HG02763 (cell line): Measurements from ENCODE around the gene TRPM1.

ENCODE experiments used
- ATAC-seq: cut with Tn5 transposase; IDR thresholded peaks from one replicate; pipeline ENCODE4 v1.9.1; 2021; ENCODE audit warnings: mild to moderate bottlenecking, moderate library complexity; ENCODE audit not compliant: unreplicated experiment

The TRPM1 gene

GRCh38 chr15:31050953-31051352 is 50.6 kb downstream of the TRPM1 start:
- no peak for ATAC-seq

- ATAC-seq, result no peak
Measured at GRCh38 chr15:31049682-31050615, 51.6 kb downstream of the TRPM1 start.

GRCh38 chr15:31049111-31049510 is 52.4 kb downstream of the TRPM1 start:
- no peak for ATAC-seq

GRCh38 chr15:31047437-31047836 is 54.1 kb downstream of the TRPM1 start:
- ATAC-seq, result no peak

GRCh38 chr15:31046759-31047359 is 54.7 kb downstream of the TRPM1 start:
- no peak for ATAC-seq

GRCh38 chr15:31045606-31046005 is 55.9 kb downstream of the TRPM1 start:
- no peak for ATAC-seq

- ATAC-seq, result no peak
Measured at GRCh38 chr15:31042751-31043150, 58.8 kb downstream of the TRPM1 start.

GRCh38 chr15:31041610-31042009 is 59.9 kb downstream of the TRPM1 start:
- no peak for ATAC-seq

GRCh38 chr15:31040611-31041010 is 60.9 kb downstream of the TRPM1 start:
- no peak for ATAC-seq

GRCh38 chr15:31039961-31040360 is 61.6 kb downstream of the TRPM1 start:
- ATAC-seq, result no peak

GRCh38 chr15:31037731-31038477 is 63.6 kb downstream of the TRPM1 start:
- no peak for ATAC-seq

- no peak for ATAC-seq
Measured at GRCh38 chr15:31036783-31037182, 64.7 kb downstream of the TRPM1 start.

GRCh38 chr15:31035610-31036009 is 65.9 kb downstream of the TRPM1 start:
- ATAC-seq, result no peak

- no peak for ATAC-seq
Measured at GRCh38 chr15:31034152-31034551, 67.4 kb downstream of the TRPM1 start.

GRCh38 chr15:31032961-31033371 is 68.6 kb downstream of the TRPM1 start:
- no peak for ATAC-seq

- no peak for ATAC-seq
Measured at GRCh38 chr15:31031471-31032067, 70.0 kb downstream of the TRPM1 start.

GRCh38 chr15:31027910-31028578 is 73.5 kb downstream of the TRPM1 start:
- no peak for ATAC-seq

GRCh38 chr15:31025996-31026395 is 75.5 kb downstream of the TRPM1 start:
- no peak for ATAC-seq

- ATAC-seq, result no peak
Measured at GRCh38 chr15:31024979-31025378, 76.5 kb downstream of the TRPM1 start.

- ATAC-seq, result no peak
Measured at GRCh38 chr15:31024330-31024729, 77.2 kb downstream of the TRPM1 start.

GRCh38 chr15:31023841-31024240 is 77.7 kb downstream of the TRPM1 start:
- no peak for ATAC-seq
